HepG2 (cell line): ENCODE results near the gene ATAD1. TPM values are rescaled to one million over a fixed set of nuclear protein-coding genes. Genes with fewer than 3 reads are reported as not detected.
A peak's percentile ranks its signal among the peaks of the same experiment; 100 is the strongest.

Experiments used
- ATAD3A ChIP-seq: sonication (generic); formaldehyde crosslinking; IDR thresholded peaks from 2 replicates; pipeline ENCODE4 v1.4.0; 2020; ENCODE audit warnings: missing genetic modification reagents
- GATAD1 ChIP-seq: IDR thresholded peaks from 2 replicates; pipeline ENCODE4 v1.6.1; 2016; ENCODE audit warnings: missing genetic modification reagents, missing compliant biosample characterization
- GPBP1L1 ChIP-seq: sonication (generic); formaldehyde crosslinking; IDR thresholded peaks from 2 replicates; pipeline ENCODE4 v1.5.0; 2020; ENCODE audit warnings: mild to moderate bottlenecking, missing genetic modification reagents
- HMGXB4 ChIP-seq, 2 experiments: sonication (generic) in 1 of 2; formaldehyde crosslinking in 1 of 2; IDR thresholded peaks; 2 replicates each; pipeline versions ENCODE4 v1.4.0 to v1.6.1; 2018 to 2020; ENCODE audit warnings: missing genetic modification reagents in 2 of 2, borderline replicate concordance in 1 of 2, low read depth in 1 of 2, mild to moderate bottlenecking in 1 of 2, missing biosample characterization in 1 of 2
- MXD1 ChIP-seq: sonication (generic); formaldehyde crosslinking; IDR thresholded peaks from 2 replicates; pipeline ENCODE4 v1.4.0; 2020; ENCODE audit warnings: mild to moderate bottlenecking, missing genetic modification reagents
- NFIC ChIP-seq: IDR thresholded peaks from 2 replicates; pipeline ENCODE4 v1.6.1; 2012; ENCODE audit warnings: mild to moderate bottlenecking, low read length, inconsistent platforms
- NFYC ChIP-seq: IDR thresholded peaks from 2 replicates; pipeline ENCODE4 v1.6.1; 2016; ENCODE audit warnings: missing genetic modification reagents, missing compliant biosample characterization
- NKX3-1 ChIP-seq: sonication (generic); formaldehyde crosslinking; IDR thresholded peaks from 2 replicates; pipeline ENCODE4 v1.5.0; 2020; ENCODE audit warnings: missing genetic modification reagents
- NPAS2 ChIP-seq: sonication (generic); formaldehyde crosslinking; IDR thresholded peaks from 2 replicates; pipeline ENCODE4 v1.8.0; 2022; ENCODE audit warnings: mild to moderate bottlenecking, missing genetic modification reagents, borderline replicate concordance
- STAT6 ChIP-seq: sonication (generic); formaldehyde crosslinking; IDR thresholded peaks from 2 replicates; pipeline ENCODE4 v1.4.0; 2020; ENCODE audit warnings: missing genetic modification reagents, mild to moderate bottlenecking, borderline replicate concordance
- ZNF101 ChIP-seq: sonication (generic); formaldehyde crosslinking; IDR thresholded peaks from 2 replicates; pipeline ENCODE4 v1.4.0; 2020; ENCODE audit warnings: mild to moderate bottlenecking, low read depth, missing genetic modification reagents, borderline replicate concordance
- ZNF468 ChIP-seq: sonication (generic); formaldehyde crosslinking; IDR thresholded peaks from 2 replicates; pipeline ENCODE4 v1.8.0; 2022; ENCODE audit warnings: mild to moderate bottlenecking, moderate library complexity, missing genetic modification reagents
- ZNF549 ChIP-seq: sonication (generic); formaldehyde crosslinking; IDR thresholded peaks from 2 replicates; pipeline ENCODE4 v1.5.0; 2020; ENCODE audit warnings: missing genetic modification reagents
- ZNF687 ChIP-seq: sonication (generic); formaldehyde crosslinking; IDR thresholded peaks from 2 replicates; pipeline ENCODE4 v1.5.1; 2020; ENCODE audit warnings: mild to moderate bottlenecking, missing genetic modification reagents, moderate library complexity
- ZNF839 ChIP-seq: sonication (generic); formaldehyde crosslinking; IDR thresholded peaks from 2 replicates; pipeline ENCODE4 v1.4.0; 2020; ENCODE audit warnings: missing genetic modification reagents, mild to moderate bottlenecking, borderline replicate concordance
- ZNF841 ChIP-seq: sonication (generic); formaldehyde crosslinking; IDR thresholded peaks from 2 replicates; pipeline ENCODE4 v1.8.1; 2023; ENCODE audit warnings: missing genetic modification reagents, borderline replicate concordance
- polyA plus RNA-seq, 8 experiments: library from polyadenylated mRNA; depleted of rRNA in 3 of 8; stranded (reverse) in 7 of 8; unstranded in 1 of 8; fragments of >200 nt; fragmentation: Illumina TruSeq in 4 of 8; extraction: Trizol in 4 of 8; gene quantifications; 2 replicates each; pipeline versions ENCODE4 v1.2.1 to v1.2.3, GENCODE V29; 2011 to 2016; ENCODE audit warnings: low read depth in 4 of 8, missing spikeins in 1 of 8, mixed read lengths in 1 of 8; ENCODE audit not compliant: insufficient read depth in 1 of 8
- total RNA-seq, 5 experiments: library from RNA; depleted of rRNA; stranded (reverse); fragments of >200 nt; fragmentation: Illumina TruSeq; extraction: Trizol; gene quantifications; 2 replicates each; pipeline ENCODE4 v1.2.3, GENCODE V29; 2016; ENCODE audit warnings: low read depth in 1 of 5

The ATAD1 gene
- total and polyA plus RNA-seq, 2 of the 13 experiments (the other 11 are each of a cell fraction or from before 2014, with no cell fraction given), result 14.9 to 28.2 TPM

- TF ChIP-seq ZNF687 (CRISPR knock-in tag) (peak; percentile 73), NFIC (no peak), GPBP1L1 (CRISPR knock-in tag) (no peak), ZNF841 (CRISPR knock-in tag) (peak; percentile 84; the same call in 1 of the 2 replicates), HMGXB4 (CRISPR knock-in tag; IDR thresholded peaks at IDR 0.05; ENCODE audit: borderline replicate concordance in 1 of 2, low read depth in 1 of 2) (peak; percentile 84 to 90; a peak in 3 of 4 replicates), ATAD3A (CRISPR knock-in tag) (no peak), NFYC (CRISPR knock-in tag) (peak; percentile 25; the same call in 1 of the 2 replicates), ZNF468 (CRISPR knock-in tag) (no peak), GATAD1 (CRISPR knock-in tag) (peak; percentile 72), NPAS2 (CRISPR knock-in tag) (no peak), ZNF549 (CRISPR knock-in tag) (no peak), ZNF839 (CRISPR knock-in tag) (no peak), MXD1 (CRISPR knock-in tag) (no peak; the same call in 1 of the 2 replicates), NKX3-1 (CRISPR knock-in tag) (peak; percentile 71; the same call in 1 of the 2 replicates), STAT6 (CRISPR knock-in tag) (no peak), ZNF101 (CRISPR knock-in tag) (no peak)
Measured at GRCh38 chr10:87863053-87863943, 45.3 kb upstream of the ATAD1 start, which contains the start of the genes KLLN and PTEN (continued).
